ENCODE results near the gene FAM241A. TPM values are rescaled to one million over a fixed set of nuclear protein-coding genes. Genes with fewer than 3 reads are reported as not detected.

FAM241A gene
- total RNA-seq, 8 experiments from 2014 or later = 0.46 to 2.3 (median 0.71) TPM

DNA sequence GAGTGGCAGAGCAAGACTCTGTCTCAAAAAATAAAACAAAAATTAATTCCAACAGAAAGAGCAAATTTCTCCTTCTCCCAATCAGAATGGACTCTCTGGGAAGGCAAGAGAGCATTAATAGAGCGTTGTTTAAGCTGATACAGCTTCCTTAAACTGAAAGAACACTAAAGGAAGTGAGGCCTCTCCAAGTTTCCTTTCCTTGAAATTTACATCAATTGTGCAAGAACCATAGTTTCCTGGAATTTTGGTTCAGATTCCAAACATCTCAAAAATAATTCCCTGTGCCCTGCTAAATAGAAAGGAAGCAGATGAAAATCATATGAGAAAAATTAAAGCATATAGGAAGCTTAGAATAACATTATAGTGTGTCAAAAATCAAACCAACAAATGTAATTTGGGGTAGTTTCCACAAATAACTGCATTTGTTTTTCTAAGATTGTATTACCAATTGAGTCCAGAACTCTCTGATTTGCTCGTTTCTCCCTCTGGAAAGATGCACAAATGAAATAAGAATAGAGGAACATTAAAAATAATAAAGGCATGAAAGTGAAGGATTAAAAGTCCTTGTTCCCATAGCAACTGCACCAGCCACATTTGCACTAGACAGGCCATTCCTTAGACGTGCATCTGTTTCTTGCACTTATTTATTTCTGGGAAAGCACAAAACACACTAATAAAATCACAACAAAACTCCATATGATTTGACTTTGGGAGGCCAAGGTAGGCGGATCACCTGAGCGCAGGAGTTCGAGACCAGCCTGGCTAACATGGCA, 3.7 kb upstream of the FAM241A start:
- in situ Hi-C loops (cut with MboI; ENCODE audit: low pct_unique_long_range_greater_than_20kb in 2 of 9, low sequenced_read_pairs in 9 of 9, unreplicated experiment in 9 of 9) = loop anchor here in 1 of 9 experiments (25.0 kb wide), 1 partner anchor 96 kb away; the partner anchor contains the start of gene AP1AR
- Histone ChIP-seq H3K4me3 (no peak overlapping the region), H3K27ac (no peak overlapping the region), H3K4me1 (replicated peaks in 1 of 2) (peaks cover 0 to under 1% of the 10 kb centered on the region in 2 donors)
- no peak for ATAC-seq (replicated peaks in 6 of 8)
- 23 to 88% (median 68%) methylated on average over 2 to 5 of the region's 6 CpGs; no CpG with 5 or more reads in 1 of the 10 experiments for WGBS, 10 experiments

DNA sequence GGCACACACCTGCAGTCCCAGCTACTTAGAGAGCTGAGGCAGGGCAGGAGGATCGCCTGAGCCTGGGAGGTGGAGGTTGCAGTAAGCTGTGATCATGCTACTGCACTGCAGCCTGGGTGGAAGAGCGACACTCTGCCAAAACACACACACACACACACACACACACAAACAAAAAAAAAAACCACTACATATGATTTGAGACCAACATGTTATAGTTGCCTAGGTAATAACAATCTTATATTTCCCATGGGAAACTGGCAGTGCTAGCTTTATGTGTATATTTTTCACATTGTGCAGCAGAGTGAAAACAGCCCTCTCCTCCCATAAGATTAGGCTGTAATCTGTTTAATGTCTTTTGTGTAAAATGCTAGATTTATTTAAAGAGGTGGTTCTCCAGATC, 3.1 kb upstream of the FAM241A start:
- Histone ChIP-seq H3K4me3 (no peak overlapping the region), H3K27ac (no peak overlapping the region), H3K4me1 (replicated peaks in 1 of 2) (peaks cover 0 to 3% of the 10 kb centered on the region in 2 donors)
- WGBS, 10 experiments = 83 to 100% (median 90%) methylated on average over 1 to 2 of the region's 2 CpGs; no CpG with 5 or more reads in 5 of the 10 experiments
- ATAC-seq (replicated peaks in 6 of 8) = no peak
- in situ Hi-C loops (cut with MboI; ENCODE audit: low pct_unique_long_range_greater_than_20kb in 2 of 9, low sequenced_read_pairs in 9 of 9, unreplicated experiment in 9 of 9) = loop anchor here in 1 of 9 experiments (25.0 kb wide), 1 partner anchor 95 kb away; the partner anchor contains the start of gene AP1AR

DNA sequence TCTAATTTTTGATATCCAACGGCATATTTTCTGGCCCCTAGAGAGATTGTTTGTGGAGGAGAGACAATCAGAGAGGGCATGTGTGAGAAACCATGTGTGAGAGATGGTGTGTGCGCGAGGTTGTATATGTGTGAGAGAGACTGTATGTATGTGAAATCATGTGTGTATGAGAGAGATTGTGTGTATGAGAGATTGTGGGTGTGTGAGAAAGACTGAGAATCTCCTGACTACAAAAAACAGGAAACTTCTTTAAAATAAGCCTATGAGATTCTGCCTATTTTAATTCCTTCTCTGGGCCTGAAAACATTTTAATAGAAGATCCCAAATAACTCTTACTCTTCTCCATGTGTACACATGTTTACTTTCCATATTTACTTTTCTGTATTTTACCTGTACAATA, 1.5 kb upstream of the FAM241A start:
- H3K4me3 ChIP-seq = no peak overlapping the region
- ATAC-seq (replicated peaks in 6 of 8) = no peak
- in situ Hi-C loops (cut with MboI; ENCODE audit: low pct_unique_long_range_greater_than_20kb in 2 of 9, low sequenced_read_pairs in 9 of 9, unreplicated experiment in 9 of 9) = loop anchor here in 1 of 9 experiments (25.0 kb wide), 1 partner anchor 94 kb away; the partner anchor contains the start of gene AP1AR
- WGBS, 10 experiments = 57 to 100% (median 95%) methylated on average over 1 to 3 of the region's 3 CpGs; no CpG with 5 or more reads in 2 of the 10 experiments
- H3K4me1 ChIP-seq (replicated peaks in 1 of 2) = peaks cover 0 to 3% of the 10 kb centered on the region in 2 donors
- no peak overlapping the region for H3K27ac ChIP-seq

DNA sequence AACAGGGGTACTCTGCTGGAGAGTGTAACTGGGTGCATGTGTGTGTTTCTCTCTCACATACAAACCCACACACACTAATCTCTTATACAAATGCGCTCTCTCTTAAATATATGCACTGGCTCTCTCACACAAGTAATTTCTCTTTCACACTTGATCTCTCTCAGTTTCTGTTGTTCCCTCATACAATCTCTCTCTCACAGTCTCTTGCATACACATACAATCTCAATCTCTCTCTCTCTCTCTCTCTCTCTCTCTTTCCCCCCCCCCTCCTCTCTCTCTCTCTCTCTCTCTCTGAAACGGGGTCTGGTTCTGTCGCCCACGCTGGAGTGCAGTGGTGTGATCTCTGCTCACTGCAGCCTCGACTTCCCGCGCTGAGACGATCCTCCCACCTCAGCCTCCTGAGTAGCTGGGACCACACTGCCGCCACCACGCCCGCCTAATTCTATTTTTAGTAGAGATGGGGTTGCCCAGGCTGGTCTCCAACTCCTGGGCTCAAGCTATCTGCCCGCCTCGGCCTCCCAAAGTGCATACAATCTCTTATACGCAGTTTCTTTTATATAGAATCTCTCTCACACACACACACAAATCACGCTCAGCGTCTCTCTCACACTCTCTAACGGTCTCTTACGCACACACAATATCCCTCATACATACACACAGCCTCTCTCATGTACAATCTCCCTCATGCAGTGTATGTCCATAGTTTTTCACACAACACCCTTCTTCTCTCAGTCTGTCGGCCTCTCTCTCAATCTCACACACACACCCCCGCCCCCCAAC, 518 bp upstream of the FAM241A start:
- in situ Hi-C loops (cut with MboI; ENCODE audit: low pct_unique_long_range_greater_than_20kb in 2 of 9, low sequenced_read_pairs in 9 of 9, unreplicated experiment in 9 of 9) = loop anchor here in 1 of 9 experiments (25.0 kb wide), 1 partner anchor 93 kb away; the partner anchor contains the start of gene AP1AR
- WGBS, 10 experiments = 0 to 100% (median 82%) methylated on average over 1 to 6 of the region's 20 CpGs; no CpG with 5 or more reads in 5 of the 10 experiments
- peak overlapping the region; percentile 48 to 91 (median 52) for H3K4me3 ChIP-seq
- no peak for ATAC-seq (replicated peaks in 6 of 8)
- H3K27ac ChIP-seq = no peak overlapping the region
- H3K4me1 ChIP-seq (replicated peaks in 1 of 2) = peaks cover 0 to 3% of the 10 kb centered on the region in 2 donors

DNA sequence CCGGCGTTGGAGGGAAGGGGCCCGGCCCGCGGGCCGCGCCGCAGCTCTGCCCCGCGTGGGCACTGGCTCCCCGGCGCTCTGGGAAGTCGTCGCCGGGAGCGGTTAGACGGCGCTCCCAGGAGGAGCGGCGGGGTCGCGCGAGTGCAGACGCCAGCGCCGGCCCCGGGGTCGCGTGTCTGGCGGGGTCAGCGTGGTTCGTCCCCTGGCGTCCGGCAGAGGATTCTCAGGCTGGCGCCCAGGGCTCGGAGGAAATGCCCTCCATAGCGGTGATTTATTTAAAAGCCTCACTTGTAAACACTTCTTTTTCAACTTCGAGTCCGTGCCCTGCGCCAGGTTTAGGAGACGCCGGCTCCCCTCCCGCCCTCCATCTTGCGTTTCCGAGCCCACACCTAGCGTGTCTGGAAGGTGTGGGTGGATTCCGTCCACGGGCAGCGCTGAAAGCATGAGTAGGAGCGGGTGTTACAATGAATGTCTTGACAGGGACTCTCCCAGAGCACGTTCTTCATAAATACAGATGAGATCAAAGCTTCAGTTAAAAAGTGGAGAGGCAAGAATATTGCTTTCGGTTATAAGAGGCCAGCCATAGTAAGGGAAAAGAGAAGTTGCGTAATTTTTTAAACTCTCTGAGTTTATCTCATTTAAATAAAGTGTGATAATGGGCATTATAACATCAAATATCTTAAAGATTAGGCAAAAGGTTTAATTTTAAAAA, 692 bp downstream of the FAM241A start:
- 0 to 60% (median 11%) methylated on average over 1 to 12 of the region's 53 CpGs; no CpG with 5 or more reads in 2 of the 10 experiments for WGBS, 10 experiments
- in situ Hi-C loops (cut with MboI; ENCODE audit: low pct_unique_long_range_greater_than_20kb in 2 of 9, low sequenced_read_pairs in 9 of 9, unreplicated experiment in 9 of 9) = loop anchor here in 1 of 9 experiments (25.0 kb wide), 1 partner anchor 91 kb away; the partner anchor contains the start of gene AP1AR
- peak; percentile 64 to 71 (median 66) for ATAC-seq (replicated peaks in 6 of 8)
- Histone ChIP-seq H3K4me3 (peak overlapping the region; percentile 48 to 91 (median 52)), H3K27ac (peak overlapping the region in 1 of 2 donors; percentile 54), H3K4me1 (replicated peaks in 1 of 2) (peaks cover 0 to 3% of the 10 kb centered on the region in 2 donors)

DNA sequence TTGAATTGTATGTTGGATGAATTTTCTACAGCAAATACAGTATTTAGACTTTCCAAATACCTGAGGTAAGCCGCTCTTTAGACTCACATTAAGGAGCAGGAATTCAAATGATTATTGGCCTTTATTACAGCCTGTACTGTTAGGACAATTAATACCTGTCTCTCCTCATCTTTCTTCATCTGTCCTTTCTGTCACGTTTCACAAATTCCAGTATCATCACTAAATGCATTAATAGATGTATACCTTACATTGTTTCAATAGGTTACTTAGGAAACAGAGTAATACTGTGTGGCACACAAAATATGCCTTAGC, 1.2 kb downstream of the FAM241A start:
- in situ Hi-C loops (cut with MboI; ENCODE audit: low pct_unique_long_range_greater_than_20kb in 2 of 9, low sequenced_read_pairs in 9 of 9, unreplicated experiment in 9 of 9) = loop anchor here in 1 of 9 experiments (25.0 kb wide), 1 partner anchor 91 kb away; the partner anchor contains the start of gene AP1AR
- 50 to 87% (median 71%) methylated on average over 1 to 2 of the region's 2 CpGs for WGBS, 10 experiments
- no peak for ATAC-seq (replicated peaks in 6 of 8)
- Histone ChIP-seq H3K27ac (no peak overlapping the region), H3K4me1 (replicated peaks in 1 of 2) (peaks cover 0 to 3% of the 10 kb centered on the region in 2 donors), H3K4me3 (peak overlapping the region in 4 of 5 donors; percentile 48 to 91 (median 50))

DNA sequence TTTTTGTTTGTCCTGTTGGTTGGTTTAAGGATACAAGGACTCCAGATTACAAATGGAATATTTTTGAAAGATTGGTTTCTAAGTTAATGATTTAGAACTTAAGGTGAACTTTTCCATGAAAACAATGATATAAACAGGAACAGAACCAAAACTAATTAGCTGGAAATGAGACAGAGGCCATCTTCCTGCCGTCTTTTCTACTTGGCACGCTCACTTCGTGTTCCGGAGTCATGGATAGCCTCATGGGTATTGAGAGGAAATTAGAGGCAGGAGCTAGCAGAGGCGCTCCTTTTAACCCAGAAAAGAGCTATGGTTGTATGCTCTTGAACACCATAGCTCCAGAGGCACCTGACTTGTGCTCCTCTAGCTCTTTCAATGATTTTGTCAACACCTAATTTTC, 2.4 kb downstream of the FAM241A start:
- 0 to 91% (median 77%) methylated on average over 1 to 5 of the region's 5 CpGs for WGBS, 10 experiments
- H3K27ac ChIP-seq = no peak overlapping the region
- in situ Hi-C loops (cut with MboI; ENCODE audit: low pct_unique_long_range_greater_than_20kb in 2 of 9, low sequenced_read_pairs in 9 of 9, unreplicated experiment in 9 of 9) = loop anchor here in 1 of 9 experiments (25.0 kb wide), 1 partner anchor 90 kb away; the partner anchor contains the start of gene AP1AR
- H3K4me1 ChIP-seq (replicated peaks in 1 of 2) = peaks cover 0 to 3% of the 10 kb centered on the region in 2 donors
- no peak for ATAC-seq (replicated peaks in 6 of 8)
- no peak overlapping the region for H3K4me3 ChIP-seq

DNA sequence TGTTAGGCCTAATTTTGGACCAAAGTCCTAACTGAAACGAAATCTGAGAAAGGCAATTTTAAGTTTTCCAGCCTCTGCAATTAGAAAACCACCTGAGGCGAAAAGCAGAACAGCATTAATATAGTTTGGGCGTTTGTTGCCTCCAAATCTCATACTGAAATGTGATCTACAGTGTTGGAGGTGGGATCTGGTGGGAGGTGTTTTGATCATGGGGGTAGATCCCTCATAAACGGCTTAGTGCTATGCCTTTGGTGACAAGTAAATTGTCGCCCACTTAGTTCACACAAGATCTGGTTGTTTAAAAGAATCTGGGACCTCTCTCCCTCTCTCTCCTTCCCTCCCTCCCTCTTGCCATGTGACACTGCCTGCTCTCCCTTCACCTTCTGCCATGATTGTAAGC, 5.7 kb downstream of the FAM241A start:
- H3K27ac ChIP-seq = no peak overlapping the region
- no peak overlapping the region for H3K4me3 ChIP-seq
- ATAC-seq (replicated peaks in 6 of 8) = no peak
- 69 to 100% (median 87%) methylated on average over 1 to 5 of the region's 5 CpGs; no CpG with 5 or more reads in 1 of the 10 experiments for WGBS, 10 experiments
- in situ Hi-C loops (cut with MboI; ENCODE audit: low pct_unique_long_range_greater_than_20kb in 2 of 9, low sequenced_read_pairs in 9 of 9, unreplicated experiment in 9 of 9) = no loop called here
- H3K4me1 ChIP-seq (replicated peaks in 1 of 2) = peaks cover 0 to 3% of the 10 kb centered on the region in 2 donors

DNA sequence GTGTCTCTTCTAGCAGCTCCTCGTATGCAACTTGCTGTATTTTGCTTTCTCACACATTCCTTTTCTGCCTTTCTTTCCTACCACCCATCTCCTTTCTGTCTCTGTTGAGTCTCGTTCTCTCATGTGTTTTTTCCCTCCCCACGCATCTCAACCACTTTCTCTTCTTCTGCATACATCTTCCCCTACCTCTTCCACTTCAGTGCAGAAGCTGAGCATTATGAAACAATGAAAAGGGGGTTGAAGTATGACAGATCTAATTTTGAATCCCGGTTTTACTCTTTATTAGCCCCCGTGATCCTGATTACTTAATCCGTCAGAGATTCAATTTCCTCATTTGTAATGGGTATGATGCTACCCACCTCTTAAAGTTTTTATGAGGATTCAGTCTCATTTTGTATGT, 7.3 kb downstream of the FAM241A start:
- no peak overlapping the region for H3K27ac ChIP-seq
- ATAC-seq (replicated peaks in 6 of 8) = no peak
- no peak overlapping the region for H3K4me3 ChIP-seq
- H3K4me1 ChIP-seq (replicated peaks in 1 of 2) = no peaks in the 10 kb centered on the region
- 30 to 92% (median 73%) methylated on average over 2 to 6 of the region's 6 CpGs for WGBS, 10 experiments
- in situ Hi-C loops (cut with MboI; ENCODE audit: low pct_unique_long_range_greater_than_20kb in 2 of 9, low sequenced_read_pairs in 9 of 9, unreplicated experiment in 9 of 9) = no loop called here

DNA sequence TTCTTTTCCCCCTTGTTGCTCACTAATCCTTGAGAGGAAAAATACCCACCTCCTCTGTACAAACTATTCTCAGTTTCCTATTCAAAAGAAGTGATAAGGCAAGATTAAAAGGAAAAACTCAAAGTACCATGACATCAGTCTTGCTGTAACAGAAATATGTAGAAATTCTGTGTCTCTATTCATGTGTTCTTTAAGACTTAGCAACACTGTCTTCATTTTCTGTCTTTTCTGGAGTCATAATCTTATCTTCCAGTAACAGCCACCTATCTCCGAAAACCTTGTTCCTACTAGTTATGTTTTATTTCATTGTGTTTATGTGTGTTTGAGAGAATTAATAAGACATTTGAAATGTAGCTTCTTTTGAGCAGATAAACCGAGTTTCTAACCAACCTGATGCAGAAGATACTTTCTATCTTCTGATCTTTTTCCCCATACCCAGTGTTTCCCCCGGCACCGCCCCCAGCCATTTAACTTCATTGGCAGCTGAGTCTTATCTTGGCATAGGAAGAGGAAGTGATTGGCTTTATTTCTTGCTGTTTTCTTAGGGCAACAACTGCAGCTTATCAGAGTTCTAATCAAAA, 8.0 kb downstream of the FAM241A start:
- in situ Hi-C loops (cut with MboI; ENCODE audit: low pct_unique_long_range_greater_than_20kb in 2 of 9, low sequenced_read_pairs in 9 of 9, unreplicated experiment in 9 of 9) = no loop called here
- no peak for ATAC-seq (replicated peaks in 6 of 8)
- no peak overlapping the region for H3K4me3 ChIP-seq

DNA sequence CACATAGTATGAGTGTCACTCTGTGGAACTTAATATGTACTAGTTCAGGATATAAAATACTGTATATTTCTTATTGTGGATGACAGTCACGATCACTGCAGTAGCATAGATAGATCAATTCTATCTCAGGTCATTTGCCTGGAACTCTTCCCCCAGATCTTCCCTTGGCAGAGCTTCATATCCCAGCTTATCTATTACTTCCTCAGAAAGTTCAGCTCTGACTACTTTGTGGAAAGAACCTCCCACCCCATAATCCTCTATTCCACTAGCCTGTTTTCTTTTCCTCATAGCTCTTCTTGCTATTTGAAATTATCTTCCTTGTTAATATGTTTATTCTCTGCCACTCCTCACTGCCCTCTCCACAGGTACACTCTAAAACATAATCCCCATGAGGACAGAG, 10.9 kb downstream of the FAM241A start:
- H3K4me1 ChIP-seq (replicated peaks in 1 of 2) = no peaks in the 10 kb centered on the region
- no peak overlapping the region for H3K27ac ChIP-seq
- no peak overlapping the region for H3K4me3 ChIP-seq
- no peak for ATAC-seq (replicated peaks in 6 of 8)
- 60 to 100% (median 87%) methylated on average over 1 of the region's 1 CpG; no CpG with 5 or more reads in 2 of the 10 experiments for whole genome bisulfite sequencing, 10 experiments
- in situ Hi-C loops (cut with MboI; ENCODE audit: low pct_unique_long_range_greater_than_20kb in 2 of 9, low sequenced_read_pairs in 9 of 9, unreplicated experiment in 9 of 9) = no loop called here

More for the DNA sequence above, 8.0 kb downstream of the FAM241A start:
- Histone ChIP-seq H3K4me1 (replicated peaks in 1 of 2) (no peaks in the 10 kb centered on the region), H3K27ac (no peak overlapping the region)
- 71 to 100% (median 85%) methylated on average over 1 to 4 of the region's 4 CpGs; no CpG with 5 or more reads in 1 of the 10 experiments for WGBS, 10 experiments

DNA sequence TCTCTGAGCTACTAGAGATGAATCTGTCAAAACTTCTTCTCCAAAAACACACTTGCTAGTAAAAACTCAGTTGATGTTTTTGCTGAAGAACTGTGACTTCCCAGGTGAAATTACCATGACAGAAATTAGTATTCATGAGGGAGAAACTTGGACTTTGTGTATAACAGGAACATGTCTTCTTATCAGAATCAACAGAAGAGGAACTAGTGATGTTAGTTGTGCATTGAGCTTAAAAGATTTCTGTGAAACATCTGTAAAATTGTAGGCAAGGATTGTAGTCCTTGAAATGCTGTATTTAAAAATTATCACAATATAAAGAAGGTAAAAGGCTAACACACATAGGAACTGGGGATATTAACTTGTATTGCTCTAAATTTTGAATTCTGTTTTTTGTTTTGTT, 11.3 kb downstream of the FAM241A start:
- in situ Hi-C loops (cut with MboI; ENCODE audit: low pct_unique_long_range_greater_than_20kb in 2 of 9, low sequenced_read_pairs in 9 of 9, unreplicated experiment in 9 of 9) = no loop called here
- H3K4me1 ChIP-seq (replicated peaks in 1 of 2) = no peaks in the 10 kb centered on the region
- H3K4me3 ChIP-seq = no peak overlapping the region
- no peak overlapping the region for H3K27ac ChIP-seq
- ATAC-seq (replicated peaks in 6 of 8) = no peak

All from motor neuron (in vitro differentiated cells).